ENCODE results near the gene FIGN. TPM values are rescaled to one million over a fixed set of nuclear protein-coding genes. Genes with fewer than 3 reads are reported as not detected.

The FIGN gene
- total and polyA plus RNA-seq, 2 of the 13 experiments (the other 11 are each of a cell fraction or from before 2014, with no cell fraction given) = 6.6 to 6.7 TPM

DNA sequence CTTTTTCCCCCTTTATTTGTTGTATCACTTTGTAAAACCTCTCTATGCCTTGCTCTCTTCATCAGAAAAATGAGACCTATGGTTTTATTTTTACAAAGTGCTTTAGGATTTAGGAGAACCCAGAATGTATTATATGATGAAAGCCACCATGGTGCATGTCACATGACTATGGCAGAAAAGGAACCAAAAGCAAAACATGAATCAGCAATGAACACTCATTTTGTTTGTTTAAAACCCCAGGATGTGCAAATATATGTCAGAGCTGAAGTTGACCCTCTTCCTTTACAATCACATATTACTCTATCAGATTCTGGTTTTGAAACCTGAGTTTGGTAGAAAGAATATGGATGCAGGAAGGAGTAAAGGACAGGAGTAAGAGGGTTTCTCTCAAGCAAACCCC lies 70.0 kb downstream of the FIGN start (continued):
- TF ChIP-seq, protein P1, sequence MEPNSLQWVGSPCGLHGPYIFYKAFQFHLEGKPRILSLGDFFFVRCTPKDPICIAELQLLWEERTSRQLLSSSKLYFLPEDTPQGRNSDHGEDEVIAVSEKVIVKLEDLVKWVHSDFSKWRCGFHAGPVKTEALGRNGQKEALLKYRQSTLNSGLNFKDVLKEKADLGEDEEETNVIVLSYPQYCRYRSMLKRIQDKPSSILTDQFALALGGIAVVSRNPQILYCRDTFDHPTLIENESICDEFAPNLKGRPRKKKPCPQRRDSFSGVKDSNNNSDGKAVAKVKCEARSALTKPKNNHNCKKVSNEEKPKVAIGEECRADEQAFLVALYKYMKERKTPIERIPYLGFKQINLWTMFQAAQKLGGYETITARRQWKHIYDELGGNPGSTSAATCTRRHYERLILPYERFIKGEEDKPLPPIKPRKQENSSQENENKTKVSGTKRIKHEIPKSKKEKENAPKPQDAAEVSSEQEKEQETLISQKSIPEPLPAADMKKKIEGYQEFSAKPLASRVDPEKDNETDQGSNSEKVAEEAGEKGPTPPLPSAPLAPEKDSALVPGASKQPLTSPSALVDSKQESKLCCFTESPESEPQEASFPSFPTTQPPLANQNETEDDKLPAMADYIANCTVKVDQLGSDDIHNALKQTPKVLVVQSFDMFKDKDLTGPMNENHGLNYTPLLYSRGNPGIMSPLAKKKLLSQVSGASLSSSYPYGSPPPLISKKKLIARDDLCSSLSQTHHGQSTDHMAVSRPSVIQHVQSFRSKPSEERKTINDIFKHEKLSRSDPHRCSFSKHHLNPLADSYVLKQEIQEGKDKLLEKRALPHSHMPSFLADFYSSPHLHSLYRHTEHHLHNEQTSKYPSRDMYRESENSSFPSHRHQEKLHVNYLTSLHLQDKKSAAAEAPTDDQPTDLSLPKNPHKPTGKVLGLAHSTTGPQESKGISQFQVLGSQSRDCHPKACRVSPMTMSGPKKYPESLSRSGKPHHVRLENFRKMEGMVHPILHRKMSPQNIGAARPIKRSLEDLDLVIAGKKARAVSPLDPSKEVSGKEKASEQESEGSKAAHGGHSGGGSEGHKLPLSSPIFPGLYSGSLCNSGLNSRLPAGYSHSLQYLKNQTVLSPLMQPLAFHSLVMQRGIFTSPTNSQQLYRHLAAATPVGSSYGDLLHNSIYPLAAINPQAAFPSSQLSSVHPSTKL (CRISPR knock-in tag; IDR thresholded peaks at IDR 0.05) = peak; percentile 79
- TF ChIP-seq FOXK1 (CRISPR knock-in tag; IDR thresholded peaks at IDR 0.05; ENCODE audit: borderline replicate concordance, low read depth) (peak; percentile 20; the same call in 1 of the 2 replicates), HHEX (CRISPR knock-in tag; IDR thresholded peaks at IDR 0.05) (no peak), GATAD2A (CRISPR knock-in tag; IDR thresholded peaks at IDR 0.05) (peak; percentile 75), ZNF331 (CRISPR knock-in tag; IDR thresholded peaks at IDR 0.05) (0 out of 2 replicates have a peak, but pooled peaks have one; percentile 27), SOX6 (IDR thresholded peaks at IDR 0.05) (no peak), SOX6 (CRISPR knock-in tag; IDR thresholded peaks at IDR 0.05) (0 out of 2 replicates have a peak, but pooled peaks have one; percentile 15), ZNF20 (CRISPR knock-in tag; IDR thresholded peaks at IDR 0.05) (no peak), ZMYM4 (CRISPR knock-in tag; IDR thresholded peaks at IDR 0.05) (peak; percentile 20; the same call in 1 of the 2 replicates), RAD51 (IDR thresholded peaks at IDR 0.05; ENCODE audit: borderline replicate concordance) (peak; percentile 60; the same call in 1 of the 2 replicates), ZNF121 (CRISPR knock-in tag; IDR thresholded peaks at IDR 0.05) (no peak), HMG20A (CRISPR knock-in tag; IDR thresholded peaks at IDR 0.05; ENCODE audit: borderline replicate concordance) (peak; percentile 75; the same call in 1 of the 2 replicates), SAP130 (CRISPR knock-in tag; IDR thresholded peaks at IDR 0.05; ENCODE audit: low read depth) (peak; percentile 61), ZBTB20 (CRISPR knock-in tag; IDR thresholded peaks at IDR 0.05; ENCODE audit: borderline replicate concordance, low read depth) (peak; percentile 72; the same call in 1 of the 2 replicates)

Data from HepG2 (cell line).